Loucy (cell line): Measurements from ENCODE around the gene CORO1C.

Source experiments
- H2AFZ ChIP-seq: fragments of 200-600 bp; sonication (generic); 2 replicates; pipeline ENCODE4 v1.6.0; 2016; ENCODE audit warnings: antibody characterized with exemption, mild to moderate bottlenecking, low read length, moderate library complexity
- H3F3A ChIP-seq: fragments of 200-600 bp; 2 replicates; pipeline ENCODE4 v1.6.0; 2016; ENCODE audit warnings: antibody characterized with exemption, low read depth, mild to moderate bottlenecking
- H3K27me3 ChIP-seq: fragments of 200-600 bp; sonication (generic); 2 replicates; pipeline ENCODE4 v1.6.1; 2014; ENCODE audit warnings: low read length, mild to moderate bottlenecking; ENCODE audit not compliant: insufficient read depth, poor library complexity, severe bottlenecking
- H3K36me3 ChIP-seq: fragments of 200-600 bp; sonication (generic); 2 replicates; pipeline ENCODE4 v1.6.1; 2016; ENCODE audit warnings: low read length; ENCODE audit not compliant: insufficient read depth
- H3K4me1 ChIP-seq: fragments of 200-600 bp; sonication (generic); 2 replicates; pipeline ENCODE4 v1.5.1; 2014; ENCODE audit warnings: low read length, mild to moderate bottlenecking; ENCODE audit not compliant: insufficient read depth, poor library complexity, severe bottlenecking
- H3K4me2 ChIP-seq: fragments of 200-600 bp; sonication (generic); 2 replicates; pipeline ENCODE4 v1.6.0; 2014; ENCODE audit warnings: antibody characterized with exemption, low read length, low read depth, mild to moderate bottlenecking; ENCODE audit not compliant: poor library complexity, severe bottlenecking
- H3K4me3 ChIP-seq: fragments of 200-600 bp; sonication (generic); 2 replicates; pipeline ENCODE4 v1.5.1; 2014; ENCODE audit warnings: low read length, mild to moderate bottlenecking, mixed read lengths; ENCODE audit not compliant: poor library complexity, severe bottlenecking
- H3K79me2 ChIP-seq: fragments of 200-600 bp; sonication (generic); 2 replicates; pipeline ENCODE4 v1.6.1; 2014; ENCODE audit warnings: low read length; ENCODE audit not compliant: insufficient read depth
- H3K9ac ChIP-seq: fragments of 200-600 bp; sonication (generic); 2 replicates; pipeline ENCODE4 v1.6.0; 2014; ENCODE audit warnings: mild to moderate bottlenecking, low read depth, low read length, moderate library complexity; ENCODE audit not compliant: poor library complexity, severe bottlenecking
- H3K9me2 ChIP-seq: fragments of 200-600 bp; sonication (generic); replicated peaks from 2 replicates; pipeline ENCODE4 v1.6.1; 2016; ENCODE audit warnings: low read depth, low read length, mixed read lengths
- H3K9me3 ChIP-seq: fragments of 200-600 bp; sonication (generic); 2 replicates; pipeline ENCODE4 v1.6.1; 2014; ENCODE audit warnings: mild to moderate bottlenecking, antibody characterized with exemption, low read length, low read depth; ENCODE audit not compliant: insufficient read depth
- H4K20me1 ChIP-seq: fragments of 200-600 bp; sonication (generic); 2 replicates; pipeline ENCODE4 v1.6.0; 2014; ENCODE audit warnings: antibody characterized with exemption, low read length, mild to moderate bottlenecking; ENCODE audit not compliant: insufficient read depth, poor library complexity, severe bottlenecking
- EZH2phosphoT487 ChIP-seq: fragments of 200-600 bp; IDR thresholded peaks from 2 replicates; pipeline ENCODE4 v1.6.1; 2018; ENCODE audit warnings: antibody characterized with exemption, mild to moderate bottlenecking, moderate library complexity, borderline replicate concordance
- TF ChIP-seq, protein P1 (sequence below): fragments of 200-600 bp; sonication (generic); conservative IDR thresholded peaks from 2 replicates; pipeline ENCODE4 v1.5.1; 2014; ENCODE audit warnings: mild to moderate bottlenecking, antibody characterized with exemption, low read length

The CORO1C gene

DNA sequence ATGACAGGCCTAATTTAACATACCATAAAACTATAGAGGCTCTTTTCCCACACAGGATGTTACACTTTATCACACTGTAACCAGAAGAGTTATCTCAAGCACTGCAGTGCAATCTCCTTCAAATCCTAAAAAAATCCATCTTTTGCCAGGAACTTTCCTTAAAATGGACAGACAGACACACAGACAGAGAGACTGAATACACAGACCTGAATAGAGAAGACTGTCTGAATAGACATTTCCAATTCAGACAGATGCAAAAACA is 6.5 kb downstream of the CORO1C start:
- peaks cover 76% of the 10 kb centered on the region for H4K20me1 ChIP-seq
- no peaks in the 10 kb centered on the region for H3K9me3 ChIP-seq
- no peak overlapping the region for H3K9ac ChIP-seq
- peak overlapping the region; percentile 57 for H3K4me2 ChIP-seq
- H3F3A ChIP-seq, result peaks cover 13% of the 10 kb centered on the region
- H3K4me3 ChIP-seq, result no peak overlapping the region
- peaks cover 79% of the 10 kb centered on the region for H3K4me1 ChIP-seq
- no peak overlapping the region for H2AFZ ChIP-seq
- TF ChIP-seq EZH2phosphoT487, result no peak
- TF ChIP-seq, protein P1, sequence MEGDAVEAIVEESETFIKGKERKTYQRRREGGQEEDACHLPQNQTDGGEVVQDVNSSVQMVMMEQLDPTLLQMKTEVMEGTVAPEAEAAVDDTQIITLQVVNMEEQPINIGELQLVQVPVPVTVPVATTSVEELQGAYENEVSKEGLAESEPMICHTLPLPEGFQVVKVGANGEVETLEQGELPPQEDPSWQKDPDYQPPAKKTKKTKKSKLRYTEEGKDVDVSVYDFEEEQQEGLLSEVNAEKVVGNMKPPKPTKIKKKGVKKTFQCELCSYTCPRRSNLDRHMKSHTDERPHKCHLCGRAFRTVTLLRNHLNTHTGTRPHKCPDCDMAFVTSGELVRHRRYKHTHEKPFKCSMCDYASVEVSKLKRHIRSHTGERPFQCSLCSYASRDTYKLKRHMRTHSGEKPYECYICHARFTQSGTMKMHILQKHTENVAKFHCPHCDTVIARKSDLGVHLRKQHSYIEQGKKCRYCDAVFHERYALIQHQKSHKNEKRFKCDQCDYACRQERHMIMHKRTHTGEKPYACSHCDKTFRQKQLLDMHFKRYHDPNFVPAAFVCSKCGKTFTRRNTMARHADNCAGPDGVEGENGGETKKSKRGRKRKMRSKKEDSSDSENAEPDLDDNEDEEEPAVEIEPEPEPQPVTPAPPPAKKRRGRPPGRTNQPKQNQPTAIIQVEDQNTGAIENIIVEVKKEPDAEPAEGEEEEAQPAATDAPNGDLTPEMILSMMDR, result no peak
- no peaks in the 10 kb centered on the region for H3K27me3 ChIP-seq
- no peaks in the 10 kb centered on the region for H3K9me2 ChIP-seq
- H3K36me3 ChIP-seq, result no peaks in the 10 kb centered on the region
- peaks cover 97% of the 10 kb centered on the region for H3K79me2 ChIP-seq

DNA sequence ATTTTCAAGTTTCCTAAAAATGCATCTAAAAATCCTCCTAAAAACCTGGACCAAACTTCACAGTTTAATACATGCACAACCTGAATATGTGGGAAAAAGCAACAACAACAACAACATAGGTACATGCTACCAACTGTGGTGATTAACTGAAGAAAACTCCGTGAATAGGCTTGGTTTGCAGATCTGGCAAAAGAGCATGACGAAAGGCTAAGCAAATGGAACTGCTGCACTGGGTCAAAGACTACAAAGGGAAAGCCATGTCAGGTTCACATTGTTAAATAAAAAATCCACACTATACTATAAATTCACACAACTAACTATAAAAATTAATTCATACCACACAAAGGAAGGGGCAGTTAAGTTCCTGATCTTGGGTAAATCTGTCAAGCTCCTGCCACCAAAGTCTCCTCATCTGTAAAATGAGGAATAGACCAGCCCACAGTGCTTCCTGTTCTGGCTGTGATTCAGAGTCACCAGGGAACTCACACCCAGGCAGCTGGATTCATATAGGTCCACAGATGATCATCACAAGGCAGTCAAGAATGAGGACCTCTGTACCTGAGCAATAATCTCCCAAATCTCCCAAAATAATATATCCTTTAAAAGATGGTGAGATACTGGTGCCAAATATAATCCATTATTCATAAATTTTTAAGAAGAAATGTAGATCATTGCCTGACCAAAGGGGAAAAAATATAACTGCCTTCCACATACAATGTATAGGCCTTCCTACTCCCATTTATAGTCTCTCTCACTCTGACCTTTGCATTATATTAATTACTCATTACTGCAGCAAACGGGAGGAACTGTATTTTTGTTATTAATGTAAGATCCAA is 7.0 kb downstream of the CORO1C start:
- Histone ChIP-seq H3K9ac (no peak overlapping the region), H3K27me3 (no peaks in the 10 kb centered on the region), H3F3A (peaks cover 13% of the 10 kb centered on the region), H2AFZ (no peak overlapping the region), H3K4me1 (peaks cover 73% of the 10 kb centered on the region), H3K4me2 (peak overlapping the region; percentile 57), H3K4me3 (peak overlapping the region; percentile 26), H4K20me1 (peaks cover 75% of the 10 kb centered on the region), H3K79me2 (peaks cover 97% of the 10 kb centered on the region), H3K9me2 (no peaks in the 10 kb centered on the region), H3K36me3 (no peaks in the 10 kb centered on the region), H3K9me3 (no peaks in the 10 kb centered on the region)
- TF ChIP-seq EZH2phosphoT487, result no peak
- TF ChIP-seq, protein P1, result no peak

DNA sequence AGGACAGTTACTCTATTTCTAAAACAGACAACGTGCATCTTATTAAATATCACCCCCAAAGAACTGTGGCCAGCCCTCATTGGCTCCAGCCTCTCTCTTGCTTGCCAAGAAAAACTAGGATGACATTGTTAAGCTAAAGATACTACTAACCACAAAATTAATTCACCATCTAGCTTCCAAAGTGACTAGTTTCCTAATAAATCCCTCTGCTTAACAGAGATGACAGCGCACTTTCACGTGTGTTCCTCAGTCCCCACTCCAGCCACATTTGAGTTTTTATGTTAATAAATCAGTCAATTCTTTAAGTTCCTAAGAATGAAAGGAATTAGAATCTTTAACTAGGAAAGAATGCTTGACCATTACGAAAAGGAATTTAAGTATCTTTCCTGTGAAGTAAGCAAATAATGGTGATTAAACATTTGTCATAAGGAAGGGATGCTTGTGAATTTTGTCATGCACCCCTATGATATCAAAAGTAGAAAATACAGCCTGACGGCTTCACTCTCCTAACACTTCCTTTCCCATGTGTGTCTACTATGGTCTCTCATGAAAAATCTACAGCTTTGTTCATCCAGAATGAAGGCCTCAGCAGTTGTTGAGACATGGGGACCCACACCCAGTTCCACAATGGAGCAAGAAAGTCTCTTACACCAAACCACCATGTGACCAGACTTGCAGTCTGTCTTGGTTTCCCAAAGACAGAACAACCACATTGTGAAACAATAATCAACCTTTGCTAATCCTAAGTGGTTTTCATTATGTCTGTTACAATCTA is 8.1 kb downstream of the CORO1C start:
- Histone ChIP-seq H4K20me1 (peaks cover 70% of the 10 kb centered on the region), H3K9me2 (no peaks in the 10 kb centered on the region), H3K4me3 (no peak overlapping the region), H3K9me3 (no peaks in the 10 kb centered on the region), H3K79me2 (peaks cover 97% of the 10 kb centered on the region), H3K36me3 (no peaks in the 10 kb centered on the region), H3K9ac (no peak overlapping the region), H2AFZ (no peak overlapping the region), H3K4me1 (peaks cover 66% of the 10 kb centered on the region), H3K27me3 (no peaks in the 10 kb centered on the region), H3F3A (peaks cover 13% of the 10 kb centered on the region), H3K4me2 (peak overlapping the region; percentile 57)
- TF ChIP-seq EZH2phosphoT487, result no peak
- TF ChIP-seq, protein P1, result no peak
